GM12878 (cell line): Measurements from ENCODE around the gene GDF15. TPM values are rescaled to one million over a fixed set of nuclear protein-coding genes. Genes with fewer than 3 reads are reported as not detected.

ENCODE experiments used
- ATAC-seq: fragments of 200-7000 bp; cut with Tn5 transposase; 3 replicates; pipeline ENCODE4 v1.9.1; 2020; ENCODE audit warnings: mild to moderate bottlenecking, moderate library complexity
- BruUV-seq: library from RNA; stranded (reverse); fragments of 400-500 nt; replicated peaks from 2 replicates; lab custom pipeline; 2021; lab: Mats Ljungman, UMichigan
- CTCF ChIA-PET: fragments of 300-600 bp; sonication (Branson Sonifier 250); formaldehyde crosslinking; extraction: SDS; loops from one replicate; lab custom pipeline; 2021; ENCODE audit warnings: inconsistent platforms; lab: Yijun Ruan, JAX
- POLR2A ChIA-PET: fragments of 350-600 bp; formaldehyde crosslinking; extraction: SDS; loops from one replicate; lab custom pipeline; 2021; ENCODE audit warnings: inconsistent platforms; lab: Charles Lee
- RAD21 ChIA-PET: fragments of 300-600 bp; sonication (Branson Sonifier 250); formaldehyde crosslinking; loops from one replicate; lab custom pipeline; 2023; ENCODE audit warnings: antibody characterized with exemption; ENCODE audit not compliant: unreplicated experiment; lab: Charles Lee
- SMC1A ChIA-PET: fragments of 300-600 bp; sonication (Branson Sonifier 250); formaldehyde crosslinking; loops from one replicate; lab custom pipeline; 2023; ENCODE audit not compliant: unreplicated experiment, uncharacterized antibody; lab: Charles Lee
- DNase-seq: peaks from one replicate; pipeline ENCODE4 v3.0.0-alpha.2; 2011; ENCODE audit warnings: low read depth, low spot score
- FAIRE-seq: peaks from 3 replicates; lab custom pipeline; 2011; peaks lifted over from hg19 to GRCh38; lab: Jason Lieb, UNC
- H2AFZ ChIP-seq: 2 replicates; pipeline ENCODE4 v1.6.0; 2011; ENCODE audit warnings: low read depth, low read length, control low read depth; ENCODE audit not compliant: control insufficient read depth
- H3K27ac ChIP-seq: 2 replicates; pipeline ENCODE4 v1.5.1; 2011; ENCODE audit warnings: control low read depth; ENCODE audit not compliant: control insufficient read depth, insufficient read depth
- H3K27me3 ChIP-seq, 2 experiments: replicated peaks in 1 of 2; 2 replicates each; pipeline versions ENCODE4 v1.6.0 to v1.6.1; 2011; ENCODE audit warnings: low read length in 1 of 2; ENCODE audit not compliant: control insufficient read depth in 2 of 2, insufficient read depth in 2 of 2
- H3K36me3 ChIP-seq, 2 experiments: 2 replicates each; pipeline ENCODE4 v1.5.1; 2011; ENCODE audit warnings: low read length in 1 of 2; ENCODE audit not compliant: control insufficient read depth in 2 of 2, insufficient read depth in 2 of 2
- H3K4me1 ChIP-seq: 2 replicates; pipeline ENCODE4 v1.6.1; 2011; ENCODE audit warnings: mild to moderate bottlenecking, low read length, moderate library complexity, mixed read lengths; ENCODE audit not compliant: control insufficient read depth, insufficient read depth
- H3K4me2 ChIP-seq: 2 replicates; pipeline ENCODE4 v1.6.0; 2011; ENCODE audit warnings: control low read depth; ENCODE audit not compliant: control insufficient read depth, insufficient read depth
- H3K4me3 ChIP-seq: fragments of 200-600 bp; sonication (generic); 2 replicates; pipeline ENCODE4 v1.5.1; 2016
- H3K79me2 ChIP-seq: 2 replicates; pipeline ENCODE4 v1.6.0; 2011; ENCODE audit warnings: low read length; ENCODE audit not compliant: control insufficient read depth, insufficient read depth
- H3K9ac ChIP-seq: 2 replicates; pipeline ENCODE4 v1.8.0; 2011; ENCODE audit warnings: low read length, control low read depth, mixed read lengths; ENCODE audit not compliant: control insufficient read depth, insufficient read depth
- H3K9me3 ChIP-seq: replicated peaks from 3 replicates; pipeline ENCODE4 v1.5.1; 2011; ENCODE audit warnings: mild to moderate bottlenecking, low read length; ENCODE audit not compliant: control insufficient read depth, insufficient read depth
- H4K20me1 ChIP-seq: 2 replicates; pipeline ENCODE4 v1.6.0; 2011; ENCODE audit not compliant: control insufficient read depth, insufficient read depth
- BACH1 ChIP-seq: fragments of 450-650 bp; IDR thresholded peaks from 2 replicates; pipeline ENCODE4 v1.6.1; 2017; ENCODE audit warnings: mild to moderate bottlenecking, borderline replicate concordance
- EGR1 ChIP-seq, 2 experiments: IDR thresholded peaks; 1 replicate in 1 of 2; 2 replicates in 1 of 2; pipeline ENCODE4 v1.6.1; 2011 to 2012; ENCODE audit warnings: low read depth in 2 of 2, low read length in 2 of 2, borderline replicate concordance in 1 of 2, mild to moderate bottlenecking in 1 of 2, moderate library complexity in 1 of 2
- FOXK2 ChIP-seq: fragments of 450-650 bp; IDR thresholded peaks from 2 replicates; pipeline ENCODE4 v1.6.1; 2017; ENCODE audit warnings: mild to moderate bottlenecking, moderate library complexity
- LARP7 ChIP-seq: fragments of 450-650 bp; IDR thresholded peaks from 2 replicates; pipeline ENCODE4 v1.6.1; 2017; ENCODE audit warnings: mild to moderate bottlenecking
- POLR2A ChIP-seq: IDR thresholded peaks from 2 replicates; pipeline ENCODE4 v1.6.1; 2011; ENCODE audit warnings: low read depth, mild to moderate bottlenecking, low read length
- SRF ChIP-seq, 2 experiments: IDR thresholded peaks; 2 replicates each; pipeline ENCODE4 v1.6.1; 2011; ENCODE audit warnings: low read depth in 2 of 2, low read length in 2 of 2, mild to moderate bottlenecking in 1 of 2, moderate library complexity in 1 of 2
- TCF12 ChIP-seq: IDR thresholded peaks from 2 replicates; pipeline ENCODE4 v1.6.1; 2011; ENCODE audit warnings: low read depth, mild to moderate bottlenecking, low read length
- TCF3 ChIP-seq: IDR thresholded peaks from 2 replicates; pipeline ENCODE4 v1.6.1; 2012; ENCODE audit warnings: low read depth, mild to moderate bottlenecking, low read length, borderline replicate concordance; ENCODE audit not compliant: insufficient read depth
- YY1 ChIP-seq: IDR thresholded peaks from 2 replicates; pipeline ENCODE4 v1.6.1; 2011; ENCODE audit warnings: low read depth, mild to moderate bottlenecking, low read length
- ZNF687 ChIP-seq: fragments of 450-650 bp; IDR thresholded peaks from 2 replicates; pipeline ENCODE4 v1.6.1; 2017; ENCODE audit warnings: mild to moderate bottlenecking, moderate library complexity
- WGBS: methylation state at CpG from one replicate; pipeline ENCODE4 v1.1.6; 2016; ENCODE audit warnings: low lambda C conversion rate; ENCODE audit not compliant: insufficient replicate concordance, insufficient coverage; ENCODE audit errors: missing lambda C conversion rate; 5-methylcytosine and 5-hydroxymethylcytosine counted together
- in situ Hi-C: fragments of 300-500 bp; cut with MboI; formaldehyde crosslinking; loops from 9 replicates; pipeline ENCODE4 v1.14.3; 2018; ENCODE audit warnings: mixed read lengths
- intact Hi-C: fragments of 100-400 bp; cut with micrococcal nuclease; formaldehyde crosslinking; loops from one replicate; pipeline ENCODE4 v1.14.2; 2022; ENCODE audit not compliant: unreplicated experiment
- polyA plus RNA-seq, 11 experiments: library from polyadenylated mRNA; depleted of rRNA in 4 of 11; unstranded in 6 of 11; stranded (reverse) in 5 of 11; fragments of >200 nt; fragmentation: Nextera tagmentation in 4 of 11; fragmentation: Illumina TruSeq in 1 of 11; extraction: Ambion mirVana in 4 of 11; extraction: Trizol in 1 of 11; gene quantifications; 1 replicate in 1 of 11; 2 replicates in 10 of 11; pipeline versions ENCODE4 v1.2.1 to v1.2.3, GENCODE V29; 2011 to 2016; ENCODE audit warnings: inconsistent platforms in 2 of 11, missing spikeins in 2 of 11, low read depth in 1 of 11
- total RNA-seq, 4 experiments: library from RNA; depleted of rRNA in 3 of 4; stranded (reverse); fragments of >200 nt in 3 of 4; fragmentation: Illumina TruSeq in 1 of 4; extraction: Trizol in 1 of 4; gene quantifications; 2 replicates each; pipeline versions ENCODE4 v1.2.1 to v1.2.3, GENCODE V29; 2013 to 2021

GDF15 gene
- total and polyA plus RNA-seq, 10 of the 15 experiments (the other 5 are each of a cell fraction or from before 2014, with no cell fraction given), result 0.11 to 3.6 (median 1.6) TPM; not detected in 1

DNA sequence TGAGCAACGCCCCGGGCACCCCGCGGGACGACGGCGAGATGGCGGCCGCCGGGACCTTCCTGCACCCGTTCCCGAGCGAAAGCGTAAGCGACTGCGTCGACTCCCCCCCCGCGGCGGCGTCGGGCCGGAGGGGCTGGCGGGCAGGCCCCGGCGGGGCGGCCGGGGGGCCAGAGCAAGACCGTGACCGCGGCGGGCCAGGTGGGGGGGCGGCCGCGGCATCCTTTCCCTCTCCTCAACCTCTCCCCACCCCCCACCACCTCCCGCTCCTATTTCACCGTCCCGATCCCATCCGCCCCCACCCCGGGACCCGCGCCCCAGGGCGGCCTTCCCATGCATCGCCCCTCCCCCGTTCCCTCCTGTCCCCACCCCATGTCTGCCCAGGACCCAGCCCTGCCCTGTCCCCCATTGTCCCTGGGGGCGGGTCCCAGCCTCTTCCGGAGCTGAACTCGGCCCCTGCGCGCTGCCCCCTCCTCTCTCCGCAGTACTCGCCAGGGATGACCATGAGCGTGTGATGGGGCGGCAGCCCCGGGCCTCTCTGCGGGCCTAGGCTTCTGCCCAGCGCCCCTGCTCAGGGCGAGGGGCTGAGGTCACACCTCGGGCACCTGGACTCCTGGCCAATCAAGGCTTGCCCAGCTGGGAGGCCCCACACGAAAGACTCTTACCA lies 47.9 kb downstream of the GDF15 start:
- POLR2A ChIA-PET, result interaction anchor here (0.6 to 1.4 kb wide), 2 partner anchors 16 to 29 kb away, joined by 3 read pairs; no protein-coding TSS in a partner anchor
- peaks cover 8% of the 10 kb centered on the region for H3K79me2 ChIP-seq
- H3K4me1 ChIP-seq, result peaks cover 37% of the 10 kb centered on the region

More for the DNA sequence above, 47.9 kb downstream of the GDF15 start:
- Histone ChIP-seq H3K4me2 (peak overlapping the region; percentile 84), H3K4me3 (peak overlapping the region; percentile 58), H3K9me3 (no peaks in the 10 kb centered on the region; the same call in 2 of the 3 replicates), H3K27me3 (no peaks in the 10 kb centered on the region), H2AFZ (no peak overlapping the region), H3K27ac (no peak overlapping the region), H3K36me3 (peaks cover 0 to 2% of the 10 kb centered on the region in 2 experiments; a peak in 3 of 4 replicates), H4K20me1 (no peaks in the 10 kb centered on the region; the same call in 1 of the 2 replicates), H3K9ac (peak overlapping the region; percentile 48; the same call in 1 of the 2 replicates)
- CTCF ChIA-PET, result interaction anchor here (1.2 kb wide), 1 partner anchor 243 kb away, joined by 3 read pairs; no protein-coding TSS in a partner anchor
- WGBS, result 24% methylated on average over 22 of the region's 60 CpGs
- in situ Hi-C loops (no loop called here), intact Hi-C loops (no loop called here)
- FAIRE-seq, result no peak
- SMC1A ChIA-PET, result no interaction called here
- ATAC-seq, result peak; percentile 7
- TF ChIP-seq LARP7, result peak; percentile 15; the same call in 1 of the 2 replicates
- peak; percentile 18 for TF ChIP-seq POLR2A
- 0 out of 2 replicates have a peak, but pooled peaks have one; percentile 6 for TF ChIP-seq ZNF687
- TF ChIP-seq YY1, result 0 out of 2 replicates have a peak, but pooled peaks have one; percentile 23
- no peak for TF ChIP-seq TCF12
- 0 out of 3 replicates have a peak, but pooled peaks of 1 of the 2 experiments have one; percentile 2 for TF ChIP-seq EGR1 (IDR thresholded peaks at IDR 0.05; ENCODE audit: borderline replicate concordance in 1 of 2, low read depth in 2 of 2, low read length in 2 of 2)
- no peak for TF ChIP-seq FOXK2
- peak; percentile 17; the same call in 1 of the 2 replicates for TF ChIP-seq BACH1
- no peak for TF ChIP-seq TCF3
- TF ChIP-seq SRF (IDR thresholded peaks at IDR 0.05; ENCODE audit: low read depth in 2 of 2, low read length in 2 of 2), result no peak
- DNase-seq, result no peak
- TSS peak; percentile 81 for BruUV-seq
- RAD21 ChIA-PET, result no interaction called here
